ENCODE results near the gene P2RY6. TPM values are rescaled to one million over a fixed set of nuclear protein-coding genes. Genes with fewer than 3 reads are reported as not detected.

The P2RY6 gene
- total and polyA plus RNA-seq, 10 of the 15 experiments (the other 5 are each of a cell fraction or from before 2014, with no cell fraction given) = 0.05 to 0.90 (median 0.22) TPM; not detected in 4

DNA sequence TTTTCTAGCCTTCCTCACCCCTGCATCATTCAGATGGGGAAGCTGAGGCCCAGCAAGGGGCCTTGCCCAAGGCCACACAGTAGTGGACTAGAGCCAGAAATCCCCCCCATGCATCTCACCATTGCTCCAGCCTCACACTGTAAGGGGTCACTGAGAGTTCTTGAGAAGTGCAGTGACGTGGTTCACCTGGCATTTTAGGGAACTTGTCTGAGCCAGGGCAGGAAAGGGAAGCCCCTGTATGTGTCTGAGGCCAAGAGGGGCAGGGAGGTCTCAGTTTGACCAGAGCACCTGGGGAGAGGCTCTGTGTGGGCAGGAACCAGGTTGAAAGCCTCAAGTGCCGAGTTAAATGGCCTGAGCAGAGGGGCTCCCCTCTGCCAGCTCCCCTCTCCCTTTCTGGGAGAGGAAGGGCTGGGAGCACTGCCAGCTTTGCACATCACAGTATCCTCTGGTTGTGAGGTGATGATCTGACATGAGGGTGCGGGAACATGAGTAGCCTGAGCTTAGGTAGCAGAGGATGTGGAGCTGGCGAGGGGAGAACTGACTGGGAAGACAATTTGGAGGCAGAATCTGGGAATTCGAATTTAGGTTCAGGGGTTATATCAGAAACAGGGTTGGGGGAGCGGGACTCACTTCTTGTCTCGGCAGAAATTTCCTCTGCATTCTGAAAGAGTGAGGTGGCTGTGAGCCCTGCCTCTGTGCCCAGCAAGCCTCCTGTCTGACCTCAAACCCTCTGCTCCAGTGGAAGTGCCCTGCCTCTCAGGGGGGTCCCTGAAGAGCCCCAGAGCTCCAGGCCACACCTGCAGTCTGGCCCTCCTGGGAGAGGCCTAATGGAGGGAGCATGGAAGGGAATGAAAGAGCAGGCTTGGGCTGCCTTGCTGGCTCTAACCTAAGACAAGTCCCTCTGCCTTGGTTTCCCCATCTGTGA is 50.5 kb downstream of the P2RY6 start (continued):
- TF ChIP-seq, protein P1, sequence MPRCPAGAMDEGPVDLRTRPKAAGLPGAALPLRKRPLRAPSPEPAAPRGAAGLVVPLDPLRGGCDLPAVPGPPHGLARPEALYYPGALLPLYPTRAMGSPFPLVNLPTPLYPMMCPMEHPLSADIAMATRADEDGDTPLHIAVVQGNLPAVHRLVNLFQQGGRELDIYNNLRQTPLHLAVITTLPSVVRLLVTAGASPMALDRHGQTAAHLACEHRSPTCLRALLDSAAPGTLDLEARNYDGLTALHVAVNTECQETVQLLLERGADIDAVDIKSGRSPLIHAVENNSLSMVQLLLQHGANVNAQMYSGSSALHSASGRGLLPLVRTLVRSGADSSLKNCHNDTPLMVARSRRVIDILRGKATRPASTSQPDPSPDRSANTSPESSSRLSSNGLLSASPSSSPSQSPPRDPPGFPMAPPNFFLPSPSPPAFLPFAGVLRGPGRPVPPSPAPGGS (IDR thresholded peaks at IDR 0.05; ENCODE audit: borderline replicate concordance, insufficient read depth, low read depth, low read length, poor library complexity, severe bottlenecking) = no peak
- TF ChIP-seq MYB (IDR thresholded peaks at IDR 0.05; ENCODE audit: borderline replicate concordance, low read depth, low read length) (no peak), CBX5 (IDR thresholded peaks at IDR 0.05; ENCODE audit: low read depth) (no peak), JUNB (IDR thresholded peaks at IDR 0.05) (no peak), ZZZ3 (IDR thresholded peaks at IDR 0.05; ENCODE audit: control insufficient read depth, insufficient read length, low read depth) (no peak), POU2F2 (IDR thresholded peaks at IDR 0.05; ENCODE audit: borderline replicate concordance, low read depth, low read length) (0 out of 3 replicates have a peak, but pooled peaks have one; percentile 30), SPI1 (IDR thresholded peaks at IDR 0.05; ENCODE audit: borderline replicate concordance, insufficient read depth, low read depth, low read length) (peak; percentile 51; the same call in 1 of the 2 replicates), SMC3 (IDR thresholded peaks at IDR 0.05; ENCODE audit: borderline replicate concordance, low read length) (no peak), ZSCAN29 (IDR thresholded peaks at IDR 0.05) (no peak), SMAD5 (IDR thresholded peaks at IDR 0.05; ENCODE audit: low read depth) (no peak), BCL11A (IDR thresholded peaks at IDR 0.05; ENCODE audit: low read depth, low read length) (no peak), FOS (IDR thresholded peaks at IDR 0.05; ENCODE audit: borderline replicate concordance, extremely low read depth, insufficient read length) (no peak), BACH1 (IDR thresholded peaks at IDR 0.05; ENCODE audit: borderline replicate concordance) (no peak), MEF2B (IDR thresholded peaks at IDR 0.05; ENCODE audit: partially characterized antibody, poor library complexity, severe bottlenecking) (no peak), NFXL1 (IDR thresholded peaks at IDR 0.05; ENCODE audit: borderline replicate concordance) (no peak), SIN3A (IDR thresholded peaks at IDR 0.05; ENCODE audit: low read depth, low read length) (no peak), EGR1 (IDR thresholded peaks at IDR 0.05; ENCODE audit: borderline replicate concordance in 1 of 2, low read depth in 2 of 2, low read length in 2 of 2) (0 out of 3 replicates have a peak, but pooled peaks of 1 of the 2 experiments have one; percentile 0)
- TF ChIP-seq, protein P2, sequence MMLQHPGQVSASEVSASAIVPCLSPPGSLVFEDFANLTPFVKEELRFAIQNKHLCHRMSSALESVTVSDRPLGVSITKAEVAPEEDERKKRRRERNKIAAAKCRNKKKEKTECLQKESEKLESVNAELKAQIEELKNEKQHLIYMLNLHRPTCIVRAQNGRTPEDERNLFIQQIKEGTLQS (IDR thresholded peaks at IDR 0.05; ENCODE audit: borderline replicate concordance, extremely low read depth, low read depth, low read length) = no peak
- TF ChIP-seq, protein P3, sequence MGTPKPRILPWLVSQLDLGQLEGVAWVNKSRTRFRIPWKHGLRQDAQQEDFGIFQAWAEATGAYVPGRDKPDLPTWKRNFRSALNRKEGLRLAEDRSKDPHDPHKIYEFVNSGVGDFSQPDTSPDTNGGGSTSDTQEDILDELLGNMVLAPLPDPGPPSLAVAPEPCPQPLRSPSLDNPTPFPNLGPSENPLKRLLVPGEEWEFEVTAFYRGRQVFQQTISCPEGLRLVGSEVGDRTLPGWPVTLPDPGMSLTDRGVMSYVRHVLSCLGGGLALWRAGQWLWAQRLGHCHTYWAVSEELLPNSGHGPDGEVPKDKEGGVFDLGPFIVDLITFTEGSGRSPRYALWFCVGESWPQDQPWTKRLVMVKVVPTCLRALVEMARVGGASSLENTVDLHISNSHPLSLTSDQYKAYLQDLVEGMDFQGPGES (IDR thresholded peaks at IDR 0.05) = no peak
- TF ChIP-seq, protein P4, sequence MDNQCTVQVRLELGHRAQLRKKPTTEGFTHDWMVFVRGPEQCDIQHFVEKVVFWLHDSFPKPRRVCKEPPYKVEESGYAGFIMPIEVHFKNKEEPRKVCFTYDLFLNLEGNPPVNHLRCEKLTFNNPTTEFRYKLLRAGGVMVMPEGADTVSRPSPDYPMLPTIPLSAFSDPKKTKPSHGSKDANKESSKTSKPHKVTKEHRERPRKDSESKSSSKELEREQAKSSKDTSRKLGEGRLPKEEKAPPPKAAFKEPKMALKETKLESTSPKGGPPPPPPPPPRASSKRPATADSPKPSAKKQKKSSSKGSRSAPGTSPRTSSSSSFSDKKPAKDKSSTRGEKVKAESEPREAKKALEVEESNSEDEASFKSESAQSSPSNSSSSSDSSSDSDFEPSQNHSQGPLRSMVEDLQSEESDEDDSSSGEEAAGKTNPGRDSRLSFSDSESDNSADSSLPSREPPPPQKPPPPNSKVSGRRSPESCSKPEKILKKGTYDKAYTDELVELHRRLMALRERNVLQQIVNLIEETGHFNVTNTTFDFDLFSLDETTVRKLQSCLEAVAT (IDR thresholded peaks at IDR 0.05) = 0 out of 2 replicates have a peak, but pooled peaks have one; percentile 30
- TF ChIP-seq, protein P5, sequence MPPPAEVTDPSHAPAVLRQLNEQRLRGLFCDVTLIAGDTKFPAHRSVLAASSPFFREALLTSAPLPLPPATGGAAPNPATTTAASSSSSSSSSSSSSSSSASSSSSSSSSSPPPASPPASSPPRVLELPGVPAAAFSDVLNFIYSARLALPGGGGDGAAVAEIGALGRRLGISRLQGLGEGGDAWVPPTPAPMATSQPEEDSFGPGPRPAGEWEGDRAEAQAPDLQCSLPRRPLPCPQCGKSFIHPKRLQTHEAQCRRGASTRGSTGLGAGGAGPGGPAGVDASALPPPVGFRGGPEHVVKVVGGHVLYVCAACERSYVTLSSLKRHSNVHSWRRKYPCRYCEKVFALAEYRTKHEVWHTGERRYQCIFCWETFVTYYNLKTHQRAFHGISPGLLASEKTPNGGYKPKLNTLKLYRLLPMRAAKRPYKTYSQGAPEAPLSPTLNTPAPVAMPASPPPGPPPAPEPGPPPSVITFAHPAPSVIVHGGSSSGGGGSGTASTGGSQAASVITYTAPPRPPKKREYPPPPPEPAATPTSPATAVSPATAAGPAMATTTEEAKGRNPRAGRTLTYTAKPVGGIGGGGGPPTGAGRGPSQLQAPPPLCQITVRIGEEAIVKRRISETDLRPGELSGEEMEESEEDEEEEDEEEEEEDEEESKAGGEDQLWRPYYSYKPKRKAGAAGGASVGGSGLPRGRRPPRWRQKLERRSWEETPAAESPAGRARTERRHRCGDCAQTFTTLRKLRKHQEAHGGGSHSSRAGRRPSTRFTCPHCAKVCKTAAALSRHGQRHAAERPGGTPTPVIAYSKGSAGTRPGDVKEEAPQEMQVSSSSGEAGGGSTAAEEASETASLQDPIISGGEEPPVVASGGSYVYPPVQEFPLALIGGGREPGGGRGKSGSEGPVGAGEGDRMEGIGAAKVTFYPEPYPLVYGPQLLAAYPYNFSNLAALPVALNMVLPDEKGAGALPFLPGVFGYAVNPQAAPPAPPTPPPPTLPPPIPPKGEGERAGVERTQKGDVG (CRISPR knock-in tag; IDR thresholded peaks at IDR 0.05) = no peak
